Activated naive CD8-positive, alpha-beta T cell treated with anti-CD3 and anti-CD28 coated beads, Interleukin-2, amount 50 U/mL, for 24 hours (primary cell): Measurements from ENCODE around the gene MARS1.

Source experiments
- ATAC-seq: fragments of 150-1000 bp; cut with Tn5 transposase; one replicate; pipeline ENCODE4 v1.10.0; 2021
- DNase-seq: peaks from one replicate; pipeline ENCODE4 v3.0.0; 2021
- H3K27ac Mint-ChIP-seq: one replicate; pipeline ENCODE4 v1.8.0; 2021; ENCODE audit warnings: mild to moderate bottlenecking, mixed read lengths
- H3K27me3 Mint-ChIP-seq: one replicate; pipeline ENCODE4 v1.8.0; 2021; ENCODE audit warnings: mixed read lengths
- H3K36me3 Mint-ChIP-seq: one replicate; pipeline ENCODE4 v1.8.0; 2021; ENCODE audit warnings: low read depth, mixed read lengths
- H3K4me1 Mint-ChIP-seq: one replicate; pipeline ENCODE4 v1.8.0; 2021; ENCODE audit warnings: mixed read lengths
- H3K4me3 Mint-ChIP-seq: one replicate; pipeline ENCODE4 v1.8.0; 2021; ENCODE audit warnings: mild to moderate bottlenecking, moderate library complexity, mixed read lengths
- H3K9me3 Mint-ChIP-seq: one replicate; pipeline ENCODE4 v1.8.0; 2021; ENCODE audit warnings: mixed read lengths

MARS1 gene

DNA sequence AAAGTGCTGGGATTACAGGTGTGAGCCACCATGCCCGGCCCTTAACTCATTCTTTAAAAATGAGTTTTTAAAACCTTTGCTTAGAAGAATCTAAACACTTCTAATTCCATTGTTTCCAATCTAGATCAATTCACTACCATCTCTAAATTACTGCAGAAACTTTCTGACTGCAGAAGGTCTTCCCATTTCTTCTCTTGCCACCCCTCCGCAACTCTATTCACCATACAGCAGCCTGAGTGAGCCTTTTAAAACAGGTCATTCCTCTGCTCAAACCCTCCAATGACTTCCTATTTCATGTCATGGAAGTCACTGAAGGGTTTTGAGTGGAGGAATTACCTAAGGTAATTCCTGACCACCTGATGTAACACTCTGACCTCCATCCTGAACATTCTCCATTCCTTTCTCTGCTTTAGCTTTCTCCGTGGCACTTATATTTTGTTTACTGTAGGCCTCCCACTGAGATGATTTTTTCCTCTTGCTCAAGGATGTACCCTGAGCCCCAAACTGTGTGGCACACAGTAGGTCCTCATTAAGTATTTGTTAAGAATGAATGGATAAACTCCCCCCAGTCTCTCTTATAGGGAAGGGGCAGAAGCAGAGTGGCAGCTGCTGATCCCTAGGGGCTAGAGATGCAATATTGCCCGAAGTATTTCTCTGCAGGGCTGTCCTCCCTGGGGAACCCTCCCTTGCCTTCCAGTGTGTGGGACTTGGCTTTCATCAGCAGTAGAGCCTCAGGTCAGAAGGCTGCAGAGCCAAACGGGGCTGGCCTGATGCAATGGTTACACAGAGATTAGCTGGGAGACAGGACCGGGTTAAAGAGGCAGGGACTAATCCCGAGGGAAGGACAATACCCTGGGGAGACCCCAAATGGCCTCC is 31.3 kb downstream of the MARS1 start:
- ATAC-seq (no peak), DNase-seq (no peak)
- Mint-ChIP-seq H3K36me3 (peaks cover 59% of the 10 kb centered on the region), H3K4me1 (peaks cover 52% of the 10 kb centered on the region), H3K27ac (peak overlapping the region; percentile 98), H3K9me3 (no peaks in the 10 kb centered on the region), H3K4me3 (peak overlapping the region; percentile 95), H3K27me3 (peaks cover 2% of the 10 kb centered on the region)

DNA sequence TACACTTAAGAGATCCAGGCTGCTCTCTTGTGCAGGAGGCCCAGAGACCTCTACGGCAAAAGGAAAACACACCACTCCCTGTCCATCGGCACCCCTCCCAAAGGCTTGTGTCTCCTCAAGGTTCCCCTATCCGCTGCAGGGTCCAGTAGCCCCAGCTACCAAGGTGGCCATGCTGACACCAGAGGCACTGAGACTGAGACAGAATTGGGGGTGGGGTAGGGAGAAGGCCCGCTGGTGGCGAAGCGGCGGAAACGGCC is 31.9 kb downstream of the MARS1 start:
- Mint-ChIP-seq H3K36me3 (peaks cover 53% of the 10 kb centered on the region), H3K27me3 (peaks cover 2% of the 10 kb centered on the region), H3K4me3 (peak overlapping the region; percentile 95), H3K4me1 (peaks cover 58% of the 10 kb centered on the region), H3K9me3 (no peaks in the 10 kb centered on the region), H3K27ac (peak overlapping the region; percentile 98)
- DNase-seq (peak; percentile 37), ATAC-seq (no peak)

DNA sequence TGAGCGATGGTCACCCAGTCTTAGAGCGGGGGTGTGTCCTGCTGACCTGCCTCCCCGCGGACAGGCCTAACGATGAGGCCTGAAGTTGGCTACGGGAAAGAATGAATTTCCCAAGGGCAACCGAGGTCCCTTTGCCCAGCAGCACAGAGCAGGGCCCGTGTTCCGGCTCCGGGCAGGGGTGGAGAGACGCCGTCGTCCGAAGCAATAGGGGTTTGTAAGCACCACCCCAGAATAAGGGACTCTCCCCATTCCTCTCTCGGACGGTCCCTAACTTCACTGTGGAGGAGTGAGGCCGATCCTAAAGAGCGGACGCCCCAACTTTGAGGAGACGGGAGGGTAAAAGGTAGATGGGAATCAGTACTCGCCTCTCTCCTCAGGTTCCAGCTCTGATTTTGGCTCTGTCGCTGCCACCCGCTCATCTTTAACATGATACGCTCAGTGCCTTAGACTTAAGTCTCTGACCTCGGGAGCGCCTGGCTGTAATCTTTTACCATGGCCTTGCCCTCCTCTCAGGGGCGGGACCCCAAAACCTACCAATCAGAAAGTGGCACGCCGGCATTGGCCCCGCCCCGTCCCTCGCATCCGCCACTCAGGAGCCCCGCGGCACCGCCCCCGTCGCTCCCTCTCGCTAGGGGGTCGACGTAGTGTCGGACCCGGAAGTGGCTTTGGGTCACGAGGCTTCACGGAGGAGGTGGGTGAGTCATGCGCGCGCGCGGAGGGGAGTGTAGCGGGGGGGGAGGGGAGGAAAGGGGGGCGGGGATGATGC is 32.4 kb downstream of the MARS1 start, which contains the start of gene DDIT3:
DDIT3 (minus strand) TSS at position 462 of the 766 bp plus-strand sequence. CDS start 3,108 bp downstream, outside the sequence.
- peaks cover 50% of the 10 kb centered on the region for H3K36me3 Mint-ChIP-seq
- peak within 1 kb of the TSS; percentile 98 for H3K27ac Mint-ChIP-seq
- peaks cover 61% of the 10 kb centered on the region for H3K4me1 Mint-ChIP-seq
- H3K4me3 Mint-ChIP-seq = peak within 1 kb of the TSS; percentile 95
- peak; percentile 100 for DNase-seq
- ATAC-seq = peak; percentile 75
- H3K27me3 Mint-ChIP-seq = peaks cover 2% of the 10 kb centered on the region
- H3K9me3 Mint-ChIP-seq = no peaks in the 10 kb centered on the region

DNA sequence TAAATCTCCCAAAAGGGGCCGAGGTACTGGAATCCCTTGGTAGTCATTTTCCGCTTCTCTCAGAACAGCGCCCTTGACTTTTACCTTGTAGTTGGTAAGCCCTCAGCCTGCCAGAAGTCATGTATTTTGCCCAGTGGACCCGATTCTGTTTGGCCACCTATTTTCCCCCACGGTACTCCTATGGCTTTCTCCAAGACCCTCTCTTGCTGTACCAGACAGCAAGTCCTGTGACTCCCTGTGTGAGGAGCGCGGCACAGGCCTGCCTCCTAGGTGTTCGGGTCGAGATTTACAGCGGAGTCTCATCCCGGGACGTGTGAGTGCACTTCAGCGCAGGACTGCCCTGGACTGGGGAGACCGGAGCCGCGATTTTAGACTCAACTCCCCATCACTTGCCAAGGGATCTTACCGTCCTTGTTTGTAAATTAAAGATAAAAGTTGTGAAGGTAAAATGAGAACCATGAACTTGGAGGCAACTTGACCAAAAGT is 33.7 kb downstream of the MARS1 start:
- Mint-ChIP-seq H3K4me3 (peak overlapping the region; percentile 95), H3K36me3 (peaks cover 37% of the 10 kb centered on the region), H3K27me3 (peaks cover 2% of the 10 kb centered on the region), H3K4me1 (peaks cover 59% of the 10 kb centered on the region), H3K9me3 (no peaks in the 10 kb centered on the region), H3K27ac (peak overlapping the region; percentile 98)
- DNase-seq = peak; percentile 39
- ATAC-seq = no peak

DNA sequence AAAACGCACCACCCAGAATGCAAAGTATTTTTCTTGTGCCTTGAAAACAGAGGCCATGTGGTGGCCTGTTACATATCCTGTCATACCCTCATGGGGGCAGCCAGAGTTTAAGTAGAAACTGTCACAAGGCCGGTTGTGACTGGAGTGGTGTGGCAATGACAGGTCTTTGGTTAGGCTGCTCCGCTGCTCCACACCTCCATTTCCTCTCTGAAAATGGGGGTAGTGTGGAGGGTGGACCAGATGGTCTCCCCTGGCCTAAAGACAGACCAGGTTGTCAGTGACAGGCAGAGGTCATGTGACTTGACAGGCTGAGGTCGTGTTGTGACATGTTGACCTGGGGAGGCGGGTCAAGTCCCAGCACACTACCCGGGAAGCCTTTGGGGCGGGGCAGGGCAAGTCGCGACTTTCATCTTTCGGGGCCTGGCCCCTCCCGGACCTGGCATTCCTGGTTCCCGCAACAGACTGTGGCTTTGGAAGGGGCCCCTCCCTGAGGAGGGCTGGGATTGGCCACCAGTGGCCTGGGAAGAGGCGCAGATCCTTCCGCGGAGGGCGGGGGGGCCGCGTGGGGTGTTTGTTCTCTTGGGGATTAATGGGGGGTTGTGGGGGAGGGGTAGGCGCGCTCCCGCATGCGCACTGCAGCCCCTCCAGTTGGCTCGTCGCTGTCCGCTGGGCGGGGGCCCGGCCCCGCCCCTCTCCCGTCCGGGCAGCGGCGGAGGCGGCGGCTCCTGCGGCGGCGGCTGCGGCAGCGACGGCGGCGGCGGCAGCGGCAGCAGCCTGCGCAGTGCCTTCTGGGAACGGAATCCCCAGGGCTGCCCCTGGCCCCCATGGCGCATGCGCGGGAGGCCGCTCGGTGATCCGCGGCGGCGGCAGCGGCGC is 34.4 kb downstream of the MARS1 start, which contains the start of gene MBD6:
MBD6 (plus strand) TSS at position 814 of the 876 bp plus-strand sequence. CDS start 1,480 bp downstream, outside the sequence.
- Mint-ChIP-seq H3K4me1 (peaks cover 58% of the 10 kb centered on the region), H3K27me3 (peaks cover 2% of the 10 kb centered on the region), H3K27ac (peak within 1 kb of the TSS; percentile 98), H3K4me3 (peak within 1 kb of the TSS; percentile 95), H3K9me3 (no peaks in the 10 kb centered on the region), H3K36me3 (peaks cover 34% of the 10 kb centered on the region)
- DNase-seq (peak; percentile 92), ATAC-seq (peak; percentile 30)

DNA sequence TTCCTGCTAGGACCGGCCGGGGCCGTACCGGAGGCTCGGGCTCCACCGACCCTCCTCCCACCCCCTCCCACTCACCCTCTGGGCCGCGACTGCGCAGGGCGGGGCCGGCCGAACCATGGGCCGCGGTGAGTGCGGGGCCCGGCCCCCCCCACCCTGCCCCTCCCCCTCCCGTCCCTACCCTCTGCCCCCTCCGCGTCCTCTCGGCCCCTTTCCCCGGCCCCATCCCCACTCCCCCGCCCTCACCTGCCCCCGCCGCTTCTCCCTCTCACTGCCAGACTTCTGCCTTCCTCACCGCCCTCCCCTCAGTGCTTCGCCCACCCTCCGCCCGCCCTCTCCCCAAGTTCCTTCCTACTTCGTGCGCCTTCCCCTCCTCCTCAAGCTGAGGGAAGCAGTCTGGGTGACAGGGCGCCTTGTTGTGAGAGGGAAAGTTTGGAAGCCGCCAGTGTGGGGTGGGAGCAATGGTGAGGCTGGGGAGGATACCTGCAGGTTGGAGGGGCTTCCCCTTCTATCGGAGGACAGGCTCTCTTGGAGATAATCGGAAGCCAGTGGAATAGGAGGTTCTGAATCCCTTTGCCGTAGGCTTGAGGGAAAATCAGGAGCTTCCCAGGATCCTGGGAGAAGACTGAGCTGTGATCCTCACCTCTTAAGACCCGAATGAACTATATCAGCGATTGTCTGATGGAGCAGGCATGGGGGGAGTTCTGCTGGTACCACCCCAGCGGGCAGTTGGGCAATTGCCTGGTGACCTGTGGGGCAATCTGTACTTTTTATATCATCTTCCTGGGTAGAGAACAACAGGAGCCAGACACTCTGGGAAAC is 35.2 kb downstream of the MARS1 start:
- DNase-seq (peak; percentile 51), ATAC-seq (no peak)
- peaks cover 52% of the 10 kb centered on the region for H3K4me1 Mint-ChIP-seq
- peak overlapping the region; percentile 95 for H3K4me3 Mint-ChIP-seq
- H3K27me3 Mint-ChIP-seq = peaks cover 2% of the 10 kb centered on the region
- H3K36me3 Mint-ChIP-seq = peaks cover 30% of the 10 kb centered on the region
- peak overlapping the region; percentile 87 for H3K27ac Mint-ChIP-seq
- H3K9me3 Mint-ChIP-seq = no peaks in the 10 kb centered on the region

DNA sequence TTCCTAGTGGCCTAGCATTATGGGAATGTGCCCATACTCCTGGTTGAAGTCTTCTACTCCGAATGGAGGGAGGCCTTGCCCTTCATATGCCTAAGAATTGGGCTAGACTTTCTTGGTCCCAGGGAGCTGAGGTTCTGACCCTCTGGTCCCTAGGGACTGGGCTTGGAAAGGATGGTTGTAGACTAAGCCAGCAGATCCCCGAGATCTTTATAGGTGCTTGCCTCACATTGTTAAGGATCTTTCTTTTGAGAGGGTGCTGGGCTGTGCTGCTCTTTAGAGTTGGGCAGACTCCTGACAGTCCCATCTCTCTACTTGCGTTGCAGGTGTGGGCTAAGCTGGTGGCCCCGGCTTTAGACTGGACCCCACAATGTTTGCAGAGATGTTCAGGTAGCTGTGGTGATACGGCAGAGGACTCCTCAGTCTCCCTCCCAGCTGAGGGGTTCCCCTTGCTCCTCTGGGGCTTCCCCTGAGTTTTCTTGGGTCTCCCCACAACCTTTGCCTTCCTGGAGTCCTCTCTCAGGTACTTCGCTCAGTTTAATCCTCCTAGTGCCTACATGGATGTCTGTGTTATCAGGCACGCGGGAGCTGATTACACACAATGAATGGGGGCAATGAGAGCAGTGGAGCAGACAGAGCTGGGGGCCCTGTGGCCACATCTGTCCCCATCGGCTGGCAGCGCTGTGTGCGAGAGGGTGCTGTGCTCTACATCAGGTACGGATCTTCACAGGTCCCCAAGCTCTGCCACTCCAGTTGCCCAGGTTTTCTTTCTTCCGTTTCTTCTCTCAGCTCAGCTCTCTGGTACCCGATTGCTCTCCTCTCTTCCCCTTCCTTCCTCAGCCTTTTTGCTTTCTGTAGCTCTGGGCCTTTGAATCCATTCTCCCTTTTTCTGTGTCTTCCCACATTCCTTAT is 36.1 kb downstream of the MARS1 start:
- DNase-seq = no peak
- peaks cover 25% of the 10 kb centered on the region for H3K36me3 Mint-ChIP-seq
- no peak for ATAC-seq
- peaks cover 44% of the 10 kb centered on the region for H3K4me1 Mint-ChIP-seq
- peak overlapping the region; percentile 87 for H3K27ac Mint-ChIP-seq
- H3K27me3 Mint-ChIP-seq = peaks cover 2% of the 10 kb centered on the region
- no peaks in the 10 kb centered on the region for H3K9me3 Mint-ChIP-seq
- peak overlapping the region; percentile 95 for H3K4me3 Mint-ChIP-seq

DNA sequence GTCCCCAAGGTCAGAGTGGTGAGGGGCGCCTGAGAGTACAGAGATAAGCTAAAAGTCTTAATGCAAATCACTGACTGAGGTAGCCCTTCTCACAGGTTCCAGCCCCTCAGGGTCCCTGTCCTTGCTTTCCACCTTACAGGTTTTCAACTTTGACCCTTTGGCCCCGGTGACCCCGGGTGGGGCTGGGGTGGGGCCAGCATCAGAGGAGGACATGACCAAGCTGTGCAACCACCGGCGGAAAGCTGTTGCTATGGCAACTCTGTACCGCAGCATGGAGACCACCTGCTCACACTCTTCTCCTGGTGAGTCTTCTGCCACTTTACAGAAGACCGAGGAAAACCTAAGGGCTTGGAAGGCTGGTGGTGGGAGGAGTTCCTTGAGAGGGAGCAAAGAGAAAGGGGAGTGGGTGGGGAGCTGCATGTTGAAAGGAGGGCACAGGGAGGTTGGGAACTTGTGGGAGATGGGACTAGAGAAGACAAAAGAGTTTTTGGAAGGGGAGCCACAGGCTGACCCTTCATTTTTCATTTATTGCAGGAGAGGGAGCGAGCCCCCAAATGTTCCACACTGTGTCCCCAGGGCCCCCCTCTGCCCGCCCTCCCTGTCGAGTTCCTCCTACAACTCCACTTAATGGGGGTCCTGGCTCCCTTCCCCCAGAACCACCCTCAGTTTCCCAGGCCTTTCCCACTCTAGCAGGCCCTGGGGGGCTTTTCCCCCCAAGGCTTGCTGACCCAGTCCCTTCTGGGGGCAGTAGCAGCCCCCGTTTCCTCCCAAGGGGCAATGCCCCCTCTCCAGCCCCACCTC is 37.1 kb downstream of the MARS1 start:
- ATAC-seq = no peak
- H3K4me3 Mint-ChIP-seq = peak overlapping the region; percentile 95
- H3K9me3 Mint-ChIP-seq = no peaks in the 10 kb centered on the region
- peaks cover 18% of the 10 kb centered on the region for H3K36me3 Mint-ChIP-seq
- peaks cover 39% of the 10 kb centered on the region for H3K4me1 Mint-ChIP-seq
- no peak for DNase-seq
- H3K27me3 Mint-ChIP-seq = peaks cover 2% of the 10 kb centered on the region
- H3K27ac Mint-ChIP-seq = no peak overlapping the region

DNA sequence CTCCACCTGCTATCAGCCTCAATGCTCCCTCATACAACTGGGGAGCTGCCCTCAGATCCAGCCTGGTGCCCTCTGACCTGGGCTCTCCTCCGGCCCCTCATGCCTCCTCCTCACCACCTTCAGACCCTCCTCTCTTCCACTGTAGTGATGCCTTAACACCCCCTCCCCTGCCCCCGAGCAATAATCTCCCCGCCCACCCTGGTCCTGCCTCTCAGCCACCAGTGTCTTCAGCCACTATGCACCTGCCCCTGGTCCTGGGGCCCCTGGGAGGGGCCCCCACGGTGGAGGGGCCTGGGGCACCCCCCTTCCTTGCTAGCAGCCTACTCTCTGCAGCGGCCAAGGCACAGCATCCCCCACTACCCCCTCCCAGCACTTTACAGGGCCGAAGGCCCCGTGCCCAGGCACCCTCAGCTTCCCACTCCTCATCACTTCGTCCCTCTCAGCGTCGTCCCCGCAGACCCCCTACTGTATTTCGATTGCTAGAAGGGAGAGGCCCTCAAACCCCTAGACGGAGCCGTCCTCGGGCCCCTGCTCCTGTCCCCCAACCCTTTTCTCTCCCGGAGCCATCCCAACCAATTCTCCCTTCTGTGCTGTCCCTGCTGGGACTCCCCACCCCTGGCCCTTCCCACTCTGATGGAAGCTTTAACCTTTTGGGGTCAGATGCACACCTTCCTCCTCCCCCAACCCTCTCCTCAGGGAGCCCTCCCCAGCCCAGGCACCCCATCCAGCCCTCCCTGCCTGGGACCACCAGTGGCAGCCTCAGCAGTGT is 37.9 kb downstream of the MARS1 start:
- Mint-ChIP-seq H3K4me1 (peaks cover 35% of the 10 kb centered on the region), H3K9me3 (no peaks in the 10 kb centered on the region), H3K27ac (no peak overlapping the region), H3K27me3 (peaks cover 2% of the 10 kb centered on the region), H3K4me3 (no peak overlapping the region), H3K36me3 (peaks cover 20% of the 10 kb centered on the region)
- DNase-seq (no peak), ATAC-seq (no peak)

DNA sequence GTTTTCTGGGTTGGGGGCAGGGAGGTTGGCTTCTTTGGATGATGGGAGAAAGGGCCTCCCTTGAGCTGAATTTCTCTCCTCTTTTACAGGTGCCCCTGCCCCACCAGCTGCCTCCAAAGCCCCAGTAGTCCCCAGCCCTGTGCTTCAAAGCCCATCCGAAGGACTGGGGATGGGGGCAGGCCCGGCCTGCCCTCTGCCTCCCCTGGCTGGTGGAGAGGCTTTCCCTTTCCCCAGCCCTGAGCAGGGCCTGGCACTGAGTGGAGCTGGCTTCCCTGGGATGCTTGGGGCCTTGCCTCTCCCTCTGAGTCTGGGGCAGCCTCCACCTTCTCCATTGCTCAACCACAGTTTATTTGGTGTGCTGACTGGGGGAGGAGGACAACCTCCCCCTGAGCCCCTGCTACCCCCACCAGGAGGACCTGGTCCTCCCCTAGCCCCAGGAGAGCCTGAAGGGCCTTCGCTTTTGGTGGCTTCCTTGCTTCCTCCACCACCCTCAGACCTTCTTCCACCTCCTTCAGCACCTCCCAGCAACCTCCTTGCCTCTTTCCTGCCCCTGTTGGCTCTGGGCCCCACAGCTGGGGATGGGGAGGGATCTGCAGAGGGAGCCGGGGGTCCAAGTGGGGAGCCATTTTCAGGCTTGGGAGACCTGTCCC is 38.7 kb downstream of the MARS1 start:
- Mint-ChIP-seq H3K36me3 (peaks cover 20% of the 10 kb centered on the region), H3K9me3 (no peaks in the 10 kb centered on the region), H3K4me1 (peaks cover 27% of the 10 kb centered on the region), H3K27ac (no peak overlapping the region), H3K27me3 (peaks cover 2% of the 10 kb centered on the region), H3K4me3 (no peak overlapping the region)
- DNase-seq = no peak
- no peak for ATAC-seq

DNA sequence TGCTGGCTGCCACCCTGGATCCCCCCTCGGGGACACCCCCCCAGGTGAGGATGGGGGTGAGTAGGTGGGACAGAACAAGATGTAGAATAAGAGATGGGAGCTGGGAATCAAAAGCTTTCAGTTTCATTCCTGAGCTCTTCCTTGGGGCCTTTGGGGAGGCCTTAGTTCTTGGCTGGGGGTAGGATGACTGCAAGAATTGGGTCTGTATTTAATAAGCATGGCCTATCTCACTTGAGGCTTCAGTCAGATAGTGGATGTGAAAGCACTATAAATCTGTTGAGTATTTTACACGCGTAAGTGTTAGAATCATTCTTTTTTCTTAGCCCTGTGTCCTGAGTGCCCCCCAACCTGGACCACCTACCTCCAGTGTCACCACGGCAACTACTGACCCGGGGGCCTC is 39.3 kb downstream of the MARS1 start:
- Mint-ChIP-seq H3K9me3 (no peaks in the 10 kb centered on the region), H3K27ac (no peak overlapping the region), H3K27me3 (no peaks in the 10 kb centered on the region), H3K36me3 (peaks cover 20% of the 10 kb centered on the region), H3K4me3 (no peak overlapping the region), H3K4me1 (peaks cover 21% of the 10 kb centered on the region)
- no peak for ATAC-seq
- no peak for DNase-seq
